NOMO-1 treated with DMSO at 0.1 percent for 48 hours (cell line): ENCODE measurements around the gene CTBP2.
"Not testable (repeated sequence)": the region's sequence is repeated elsewhere in the genome, so short reads cannot be mapped to it uniquely, and the experiment has no call there.

ENCODE experiments used
- DNase-seq: peaks from one replicate; lab custom pipeline; 2025; ENCODE audit not compliant: unreplicated experiment; lab: John Stamatoyannopoulos, UW

The CTBP2 gene

GRCh38 chr10:124999433-125000365, 160.7 kb downstream of the CTBP2 start:
- DNase-seq, result no peak

- DNase-seq, result no peak
Measured at GRCh38 chr10:124998624-124999291, 161.6 kb downstream of the CTBP2 start.

GRCh38 chr10:124997771-124998623, 162.4 kb downstream of the CTBP2 start:
- DNase-seq, result no peak

GRCh38 chr10:124997306-124997705, 163.1 kb downstream of the CTBP2 start:
- no peak for DNase-seq

GRCh38 chr10:124996854-124997215, 163.5 kb downstream of the CTBP2 start:
- no peak for DNase-seq

GRCh38 chr10:124996127-124996853, 164.1 kb downstream of the CTBP2 start:
- no peak for DNase-seq

GRCh38 chr10:124995605-124996004, 164.8 kb downstream of the CTBP2 start:
- DNase-seq, result no peak

GRCh38 chr10:124994573-124995473, 165.5 kb downstream of the CTBP2 start:
- no peak for DNase-seq

- no peak for DNase-seq
Measured at GRCh38 chr10:124993736-124994451, 166.5 kb downstream of the CTBP2 start.

- no peak for DNase-seq
Measured at GRCh38 chr10:124993345-124993708, 167.0 kb downstream of the CTBP2 start.

GRCh38 chr10:124992462-124993344, 167.7 kb downstream of the CTBP2 start:
- DNase-seq, result peak; percentile 29

GRCh38 chr10:124991835-124992234, 168.5 kb downstream of the CTBP2 start:
- DNase-seq, result no peak

- DNase-seq, result no peak
Measured at GRCh38 chr10:124990671-124991625, 169.4 kb downstream of the CTBP2 start.

- DNase-seq, result no peak
Measured at GRCh38 chr10:124989526-124989925, 170.8 kb downstream of the CTBP2 start.

GRCh38 chr10:124988753-124989152, 171.6 kb downstream of the CTBP2 start:
- DNase-seq, result not testable (repeated sequence)

- no peak for DNase-seq
Measured at GRCh38 chr10:124987788-124988187, 172.6 kb downstream of the CTBP2 start.

GRCh38 chr10:124985162-124985561, 175.2 kb downstream of the CTBP2 start:
- DNase-seq, result no peak
